ENCODE measurements around the gene GTPBP1.

DNA sequence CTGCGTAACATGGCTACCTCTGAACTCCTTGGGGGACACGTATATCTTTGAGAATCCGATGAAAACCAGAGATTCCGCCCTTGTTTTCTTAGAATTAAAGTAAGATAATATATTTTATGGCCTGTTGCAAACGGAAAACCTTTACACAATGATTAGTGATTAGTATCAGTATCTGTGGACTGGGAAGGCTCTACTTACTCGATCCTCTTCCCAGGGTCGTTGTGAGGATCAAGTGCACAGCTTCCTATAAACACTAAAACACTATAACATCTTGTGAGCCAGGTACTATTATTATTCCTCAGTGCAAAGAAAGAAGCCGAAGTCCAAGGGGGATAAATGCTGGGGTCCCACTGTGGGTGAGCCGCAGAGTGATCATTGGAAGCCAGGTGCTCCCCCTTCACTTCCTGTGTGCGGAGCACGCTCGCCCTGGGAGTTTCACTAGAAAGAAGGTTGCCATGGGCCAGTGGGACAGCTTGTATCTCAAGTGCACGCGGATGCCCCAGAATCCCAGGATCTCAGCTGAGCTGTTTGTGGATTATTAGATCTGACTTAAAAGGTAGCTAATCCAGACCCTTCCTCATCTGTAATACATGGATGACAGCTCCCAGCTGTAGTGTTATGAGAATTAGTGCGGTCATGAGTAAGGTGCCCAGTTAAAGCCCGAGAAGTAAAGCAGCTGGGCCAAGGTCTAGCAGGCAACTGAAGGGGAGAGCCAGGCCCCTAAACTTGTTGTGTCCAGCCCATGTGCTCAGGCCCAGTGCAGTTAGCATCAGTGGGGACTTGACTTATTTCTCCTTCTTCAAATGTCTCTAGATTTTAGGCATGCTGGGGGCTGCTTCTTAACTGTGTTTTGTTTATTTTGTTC is 48.5 kb upstream of the GTPBP1 start:
- TF ChIP-seq, protein P1, sequence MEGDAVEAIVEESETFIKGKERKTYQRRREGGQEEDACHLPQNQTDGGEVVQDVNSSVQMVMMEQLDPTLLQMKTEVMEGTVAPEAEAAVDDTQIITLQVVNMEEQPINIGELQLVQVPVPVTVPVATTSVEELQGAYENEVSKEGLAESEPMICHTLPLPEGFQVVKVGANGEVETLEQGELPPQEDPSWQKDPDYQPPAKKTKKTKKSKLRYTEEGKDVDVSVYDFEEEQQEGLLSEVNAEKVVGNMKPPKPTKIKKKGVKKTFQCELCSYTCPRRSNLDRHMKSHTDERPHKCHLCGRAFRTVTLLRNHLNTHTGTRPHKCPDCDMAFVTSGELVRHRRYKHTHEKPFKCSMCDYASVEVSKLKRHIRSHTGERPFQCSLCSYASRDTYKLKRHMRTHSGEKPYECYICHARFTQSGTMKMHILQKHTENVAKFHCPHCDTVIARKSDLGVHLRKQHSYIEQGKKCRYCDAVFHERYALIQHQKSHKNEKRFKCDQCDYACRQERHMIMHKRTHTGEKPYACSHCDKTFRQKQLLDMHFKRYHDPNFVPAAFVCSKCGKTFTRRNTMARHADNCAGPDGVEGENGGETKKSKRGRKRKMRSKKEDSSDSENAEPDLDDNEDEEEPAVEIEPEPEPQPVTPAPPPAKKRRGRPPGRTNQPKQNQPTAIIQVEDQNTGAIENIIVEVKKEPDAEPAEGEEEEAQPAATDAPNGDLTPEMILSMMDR (IDR thresholded peaks at IDR 0.05) = no peak
- no peak for TF ChIP-seq POLR2A (IDR thresholded peaks at IDR 0.05)
